Measurements from ENCODE around the gene PAM. TPM values are rescaled to one million over a fixed set of nuclear protein-coding genes. Genes with fewer than 3 reads are reported as not detected.

Gene PAM
- total RNA-seq, 1 experiment from 2014 or later: 131 TPM

DNA sequence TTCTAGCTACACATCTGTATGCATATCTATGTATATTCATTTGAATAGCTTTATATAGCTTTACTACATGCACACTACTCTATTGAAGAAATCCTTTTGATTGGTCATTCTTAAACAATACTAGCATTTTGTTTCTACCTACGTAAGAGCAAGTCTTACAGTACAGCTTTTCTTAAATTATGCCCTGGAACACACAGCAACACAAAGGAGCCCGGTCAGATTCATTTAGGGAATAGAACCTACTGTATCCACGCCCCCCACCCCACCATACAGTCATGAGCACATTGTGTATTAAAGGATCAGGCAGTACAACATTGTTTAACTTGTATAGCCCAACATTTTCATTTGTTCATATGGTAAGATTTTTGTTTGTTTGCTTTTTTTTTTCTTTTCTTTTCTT, 202.0 kb downstream of the PAM start:
- Histone ChIP-seq H3K4me3 (ENCODE audit: low read depth in 2 of 2, low read length in 2 of 2) (no peak overlapping the region), H3K36me3 (ENCODE audit: control insufficient read depth, insufficient read depth, low read length) (no peaks in the 10 kb centered on the region), H3K27ac (ENCODE audit: low read length) (no peak overlapping the region), H3K9me3 (ENCODE audit: control insufficient read depth, insufficient read depth, low read depth, low read length) (no peaks in the 10 kb centered on the region), H3K4me1 (ENCODE audit: control insufficient read depth, insufficient read depth, low read length) (no peaks in the 10 kb centered on the region), H3K27me3 (ENCODE audit: control insufficient read depth, insufficient read depth, low read length) (no peaks in the 10 kb centered on the region)
- in situ Hi-C loops (cut with HindIII; ENCODE audit: low pct_unique_long_range_greater_than_20kb, low sequenced_read_pairs): no loop called here
- ATAC-seq (no peak), DNase-seq (ENCODE audit: low read depth, low spot score) (no peak)
- ChIA-PET CTCF (no interaction called here), POLR2A (interaction anchor here (0.7 kb wide), 1 partner anchor 257 kb away, joined by 6 read pairs; no protein-coding TSS in a partner anchor)
- TF ChIP-seq SIN3A (IDR thresholded peaks at IDR 0.05; ENCODE audit: borderline replicate concordance, insufficient read depth, low read depth, low read length): no peak
- TF ChIP-seq, protein P1, sequence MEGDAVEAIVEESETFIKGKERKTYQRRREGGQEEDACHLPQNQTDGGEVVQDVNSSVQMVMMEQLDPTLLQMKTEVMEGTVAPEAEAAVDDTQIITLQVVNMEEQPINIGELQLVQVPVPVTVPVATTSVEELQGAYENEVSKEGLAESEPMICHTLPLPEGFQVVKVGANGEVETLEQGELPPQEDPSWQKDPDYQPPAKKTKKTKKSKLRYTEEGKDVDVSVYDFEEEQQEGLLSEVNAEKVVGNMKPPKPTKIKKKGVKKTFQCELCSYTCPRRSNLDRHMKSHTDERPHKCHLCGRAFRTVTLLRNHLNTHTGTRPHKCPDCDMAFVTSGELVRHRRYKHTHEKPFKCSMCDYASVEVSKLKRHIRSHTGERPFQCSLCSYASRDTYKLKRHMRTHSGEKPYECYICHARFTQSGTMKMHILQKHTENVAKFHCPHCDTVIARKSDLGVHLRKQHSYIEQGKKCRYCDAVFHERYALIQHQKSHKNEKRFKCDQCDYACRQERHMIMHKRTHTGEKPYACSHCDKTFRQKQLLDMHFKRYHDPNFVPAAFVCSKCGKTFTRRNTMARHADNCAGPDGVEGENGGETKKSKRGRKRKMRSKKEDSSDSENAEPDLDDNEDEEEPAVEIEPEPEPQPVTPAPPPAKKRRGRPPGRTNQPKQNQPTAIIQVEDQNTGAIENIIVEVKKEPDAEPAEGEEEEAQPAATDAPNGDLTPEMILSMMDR (IDR thresholded peaks at IDR 0.05): no peak
- TF ChIP-seq, protein P2, sequence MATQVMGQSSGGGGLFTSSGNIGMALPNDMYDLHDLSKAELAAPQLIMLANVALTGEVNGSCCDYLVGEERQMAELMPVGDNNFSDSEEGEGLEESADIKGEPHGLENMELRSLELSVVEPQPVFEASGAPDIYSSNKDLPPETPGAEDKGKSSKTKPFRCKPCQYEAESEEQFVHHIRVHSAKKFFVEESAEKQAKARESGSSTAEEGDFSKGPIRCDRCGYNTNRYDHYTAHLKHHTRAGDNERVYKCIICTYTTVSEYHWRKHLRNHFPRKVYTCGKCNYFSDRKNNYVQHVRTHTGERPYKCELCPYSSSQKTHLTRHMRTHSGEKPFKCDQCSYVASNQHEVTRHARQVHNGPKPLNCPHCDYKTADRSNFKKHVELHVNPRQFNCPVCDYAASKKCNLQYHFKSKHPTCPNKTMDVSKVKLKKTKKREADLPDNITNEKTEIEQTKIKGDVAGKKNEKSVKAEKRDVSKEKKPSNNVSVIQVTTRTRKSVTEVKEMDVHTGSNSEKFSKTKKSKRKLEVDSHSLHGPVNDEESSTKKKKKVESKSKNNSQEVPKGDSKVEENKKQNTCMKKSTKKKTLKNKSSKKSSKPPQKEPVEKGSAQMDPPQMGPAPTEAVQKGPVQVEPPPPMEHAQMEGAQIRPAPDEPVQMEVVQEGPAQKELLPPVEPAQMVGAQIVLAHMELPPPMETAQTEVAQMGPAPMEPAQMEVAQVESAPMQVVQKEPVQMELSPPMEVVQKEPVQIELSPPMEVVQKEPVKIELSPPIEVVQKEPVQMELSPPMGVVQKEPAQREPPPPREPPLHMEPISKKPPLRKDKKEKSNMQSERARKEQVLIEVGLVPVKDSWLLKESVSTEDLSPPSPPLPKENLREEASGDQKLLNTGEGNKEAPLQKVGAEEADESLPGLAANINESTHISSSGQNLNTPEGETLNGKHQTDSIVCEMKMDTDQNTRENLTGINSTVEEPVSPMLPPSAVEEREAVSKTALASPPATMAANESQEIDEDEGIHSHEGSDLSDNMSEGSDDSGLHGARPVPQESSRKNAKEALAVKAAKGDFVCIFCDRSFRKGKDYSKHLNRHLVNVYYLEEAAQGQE (IDR thresholded peaks at IDR 0.05; ENCODE audit: insufficient read depth in 1 of 2, low read depth in 2 of 2, low read length in 1 of 2): no peak
- TF ChIP-seq TCF7L2 (IDR thresholded peaks at IDR 0.05; ENCODE audit: low read depth, low read length): no peak
- TF ChIP-seq POLR2AphosphoS5 (IDR thresholded peaks at IDR 0.05; ENCODE audit: low read depth, low read length): no peak
- intact Hi-C loops (cut with micrococcal nuclease; ENCODE audit: unreplicated experiment): no loop called here
- no TSS peak for BruUV-seq (replicated peaks)

DNA sequence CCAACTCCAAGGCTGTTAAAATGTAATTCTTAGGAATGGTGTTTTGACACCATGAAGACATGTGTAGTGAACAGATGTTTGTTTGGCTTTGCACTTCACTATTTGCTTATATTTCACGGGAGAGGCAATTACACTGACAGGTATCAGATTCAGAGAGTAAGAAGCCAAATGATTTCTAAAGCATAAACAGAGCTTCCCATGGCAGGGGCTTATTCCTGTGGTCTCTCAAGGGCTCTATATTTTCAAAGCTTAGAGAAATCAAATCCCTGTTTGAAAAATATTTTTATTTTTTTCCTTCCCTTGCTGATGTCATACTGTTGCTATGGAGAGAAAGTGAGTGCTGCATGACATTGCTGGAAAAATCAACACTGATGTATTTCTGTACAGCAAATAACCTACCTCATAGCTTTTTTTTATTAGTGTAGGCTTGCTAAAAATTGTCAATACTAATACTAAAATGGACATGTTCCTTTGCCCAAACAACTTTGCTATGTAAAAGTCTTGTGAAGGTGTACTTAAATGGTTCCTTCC, 203.4 kb downstream of the PAM start:
- no peaks in the 10 kb centered on the region for H3K9me3 ChIP-seq (ENCODE audit: control insufficient read depth, insufficient read depth, low read depth, low read length)
- in situ Hi-C loops (cut with HindIII; ENCODE audit: low pct_unique_long_range_greater_than_20kb, low sequenced_read_pairs) (no loop called here), intact Hi-C loops (cut with micrococcal nuclease; ENCODE audit: unreplicated experiment) (no loop called here)
- no peaks in the 10 kb centered on the region for H3K27me3 ChIP-seq (ENCODE audit: control insufficient read depth, insufficient read depth, low read length)
- H3K4me1 ChIP-seq (ENCODE audit: control insufficient read depth, insufficient read depth, low read length): no peaks in the 10 kb centered on the region
- H3K27ac ChIP-seq (ENCODE audit: low read length): no peak overlapping the region
- ChIA-PET POLR2A (no interaction called here), CTCF (no interaction called here)
- H3K36me3 ChIP-seq (ENCODE audit: control insufficient read depth, insufficient read depth, low read length): no peaks in the 10 kb centered on the region
- DNase-seq (ENCODE audit: low read depth, low spot score) (peak; percentile 54), ATAC-seq (peak; percentile 83; the same call in 1 of the 2 replicates)
- no TSS peak for BruUV-seq (replicated peaks)
- H3K4me3 ChIP-seq (ENCODE audit: low read depth in 2 of 2, low read length in 2 of 2): no peak overlapping the region
- TF ChIP-seq, protein P2 (IDR thresholded peaks at IDR 0.05; ENCODE audit: insufficient read depth in 1 of 2, low read depth in 2 of 2, low read length in 1 of 2): no peak
- TF ChIP-seq POLR2AphosphoS5 (IDR thresholded peaks at IDR 0.05; ENCODE audit: low read depth, low read length): no peak
- TF ChIP-seq TCF7L2 (IDR thresholded peaks at IDR 0.05; ENCODE audit: low read depth, low read length): no peak
- TF ChIP-seq SIN3A (IDR thresholded peaks at IDR 0.05; ENCODE audit: borderline replicate concordance, insufficient read depth, low read depth, low read length): no peak
- TF ChIP-seq, protein P1 (IDR thresholded peaks at IDR 0.05): no peak

Measured in Panc1 (cell line).